Measurements from ENCODE around the gene DDTL. TPM values are rescaled to one million over a fixed set of nuclear protein-coding genes. Genes with fewer than 3 reads are reported as not detected.
"Not testable (repeated sequence)": the region's sequence is repeated elsewhere in the genome, so short reads cannot be mapped to it uniquely, and the experiment has no call there.

The DDTL gene
- total RNA-seq, 4 donors from 2014 or later: 0.67 to 9.9 (median 6.3) TPM; not detected in 1

DNA sequence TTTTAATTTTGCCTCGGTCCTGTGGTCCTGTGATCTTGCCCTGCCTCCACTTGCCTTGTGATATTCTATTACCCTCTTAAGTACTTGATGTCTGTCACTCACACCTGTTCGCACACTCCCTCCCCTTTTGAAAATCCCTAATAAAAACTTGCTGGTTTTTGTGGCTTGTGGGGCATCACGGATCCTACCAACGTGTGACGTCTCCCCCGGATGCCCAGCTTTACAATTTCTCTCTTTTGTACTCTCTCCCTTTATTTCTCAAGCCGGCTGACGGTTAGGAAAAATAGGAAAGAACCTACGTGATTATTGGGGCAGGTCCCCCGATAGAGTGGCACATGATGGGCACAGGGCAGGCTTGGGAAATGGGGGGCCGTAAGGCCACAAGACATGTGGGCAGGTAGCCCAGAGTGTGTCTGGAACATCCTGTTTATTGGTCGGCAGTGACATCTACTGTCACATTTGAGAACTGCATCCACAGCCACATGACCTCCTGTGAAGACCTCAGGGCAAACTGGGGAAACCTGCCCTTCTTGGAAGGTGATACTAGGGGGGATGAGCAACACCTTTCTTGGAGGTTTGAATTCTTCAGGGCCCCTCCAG is 10.3 kb upstream of the DDTL start:
- TF ChIP-seq, protein P1, sequence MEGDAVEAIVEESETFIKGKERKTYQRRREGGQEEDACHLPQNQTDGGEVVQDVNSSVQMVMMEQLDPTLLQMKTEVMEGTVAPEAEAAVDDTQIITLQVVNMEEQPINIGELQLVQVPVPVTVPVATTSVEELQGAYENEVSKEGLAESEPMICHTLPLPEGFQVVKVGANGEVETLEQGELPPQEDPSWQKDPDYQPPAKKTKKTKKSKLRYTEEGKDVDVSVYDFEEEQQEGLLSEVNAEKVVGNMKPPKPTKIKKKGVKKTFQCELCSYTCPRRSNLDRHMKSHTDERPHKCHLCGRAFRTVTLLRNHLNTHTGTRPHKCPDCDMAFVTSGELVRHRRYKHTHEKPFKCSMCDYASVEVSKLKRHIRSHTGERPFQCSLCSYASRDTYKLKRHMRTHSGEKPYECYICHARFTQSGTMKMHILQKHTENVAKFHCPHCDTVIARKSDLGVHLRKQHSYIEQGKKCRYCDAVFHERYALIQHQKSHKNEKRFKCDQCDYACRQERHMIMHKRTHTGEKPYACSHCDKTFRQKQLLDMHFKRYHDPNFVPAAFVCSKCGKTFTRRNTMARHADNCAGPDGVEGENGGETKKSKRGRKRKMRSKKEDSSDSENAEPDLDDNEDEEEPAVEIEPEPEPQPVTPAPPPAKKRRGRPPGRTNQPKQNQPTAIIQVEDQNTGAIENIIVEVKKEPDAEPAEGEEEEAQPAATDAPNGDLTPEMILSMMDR (IDR thresholded peaks at IDR 0.05): peak; percentile 72 to 94 (median 90)
- not testable (repeated sequence) for H3K4me3 ChIP-seq, H3K27ac ChIP-seq, H3K4me1 ChIP-seq, H3K9me3 ChIP-seq, H3K36me3 ChIP-seq, H3K27me3 ChIP-seq
- DNase-seq: peak; percentile 68 to 94 (median 82)

DNA sequence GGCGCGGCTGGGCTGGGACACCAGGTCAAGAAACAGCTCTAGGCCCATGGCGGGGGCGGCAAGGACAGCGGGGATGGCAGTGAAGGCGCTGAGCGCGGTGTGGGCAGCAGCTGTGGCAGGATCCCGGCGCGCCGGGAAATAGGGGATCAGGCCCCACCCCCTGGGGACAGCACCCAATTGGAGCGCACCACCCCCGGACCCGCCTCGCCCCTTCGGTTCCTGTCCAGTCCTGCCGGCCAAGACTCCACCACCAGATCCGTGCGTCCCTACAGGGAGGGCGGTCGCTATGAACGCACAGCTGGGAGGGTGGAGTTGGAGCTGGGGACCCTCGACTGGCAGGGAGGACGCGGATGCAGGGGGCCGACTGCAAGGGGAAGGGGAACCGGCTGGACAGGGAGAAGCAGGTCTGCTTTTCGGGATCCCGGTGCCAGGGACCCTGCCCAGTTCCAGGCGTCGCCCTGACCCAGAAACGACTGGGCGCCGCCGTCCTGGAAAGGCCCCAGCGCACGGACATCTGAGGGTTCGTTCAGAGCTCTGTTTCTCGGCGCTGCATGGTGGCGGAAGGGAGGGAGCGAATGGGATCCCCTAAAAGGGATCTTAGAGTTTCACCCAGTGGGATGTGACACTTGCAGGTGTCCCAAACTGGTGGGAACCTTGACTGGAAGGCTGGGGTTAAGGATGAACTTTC is 5.5 kb upstream of the DDTL start, which contains the start of gene GSTT2B:
Gene GSTT2B, minus strand, starts transcription at position 112 of the 688 bp plus-strand sequence. Its CDS starts 64 bp downstream, at position 48.
- H3K4me3 ChIP-seq: peak within 1 kb of the TSS in 1 of 4 donors; percentile 26
- not testable (repeated sequence) for H3K4me1 ChIP-seq, H3K27ac ChIP-seq, H3K27me3 ChIP-seq, H3K36me3 ChIP-seq, H3K9me3 ChIP-seq, DNase-seq

DNA sequence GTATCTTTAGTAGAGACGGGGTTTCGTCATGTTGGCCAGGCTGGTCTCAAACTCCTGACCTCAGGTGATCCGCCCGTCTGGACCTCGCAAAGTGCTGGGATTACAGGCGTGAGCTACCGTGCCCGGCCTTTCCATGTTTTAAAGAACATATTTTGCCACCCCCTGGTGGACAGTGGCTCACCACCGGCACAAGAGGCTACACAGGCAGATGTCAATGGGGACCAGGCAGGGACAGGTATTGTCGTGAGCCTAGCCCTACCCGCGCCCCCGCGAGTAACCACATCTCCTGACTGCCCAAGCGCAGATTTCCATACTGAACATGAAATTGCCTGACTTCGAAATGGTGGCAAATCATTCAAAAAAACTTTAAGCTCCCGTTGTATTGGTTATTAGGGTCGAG is 594 bp upstream of the DDTL start:
- H3K36me3 ChIP-seq: peaks cover 0 to 21% (median 0%) of the 10 kb centered on the region in 3 donors
- H3K27ac ChIP-seq, H3K4me1 ChIP-seq, H3K4me3 ChIP-seq, H3K9me3 ChIP-seq, H3K27me3 ChIP-seq, DNase-seq: not testable (repeated sequence)

DNA sequence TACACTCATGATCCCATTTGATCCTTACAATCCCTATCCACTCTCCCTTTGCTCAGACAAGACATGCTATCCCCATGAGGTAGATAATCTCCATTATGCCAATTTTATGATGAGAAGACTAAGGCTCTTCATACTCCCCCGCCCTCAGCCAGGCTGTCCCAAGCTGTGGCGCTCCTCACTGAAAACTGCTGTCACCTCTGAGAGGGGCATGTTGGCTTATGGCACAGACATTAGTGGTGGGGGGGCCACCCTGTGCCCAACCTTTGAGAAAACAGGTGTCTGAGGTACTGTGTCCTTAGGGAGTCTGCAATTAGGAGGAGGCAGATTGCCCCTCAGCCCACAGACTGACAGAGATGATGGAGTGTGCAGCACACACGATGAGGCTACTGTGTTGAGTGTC is 2.4 kb downstream of the DDTL start:
- H3K27ac ChIP-seq: no peak overlapping the region
- no peak for TF ChIP-seq POLR2A (IDR thresholded peaks at IDR 0.05)
- TF ChIP-seq, protein P1 (IDR thresholded peaks at IDR 0.05): no peak
- peak in 1 of 3 donors; percentile 32 for DNase-seq
- H3K9me3 ChIP-seq: no peaks in the 10 kb centered on the region
- peaks cover 0 to 7% (median 0%) of the 10 kb centered on the region in 4 donors for H3K4me1 ChIP-seq
- H3K4me3 ChIP-seq: no peak overlapping the region
- no peaks in the 10 kb centered on the region for H3K27me3 ChIP-seq
- peaks cover 0 to 29% (median 0%) of the 10 kb centered on the region in 3 donors for H3K36me3 ChIP-seq

DNA sequence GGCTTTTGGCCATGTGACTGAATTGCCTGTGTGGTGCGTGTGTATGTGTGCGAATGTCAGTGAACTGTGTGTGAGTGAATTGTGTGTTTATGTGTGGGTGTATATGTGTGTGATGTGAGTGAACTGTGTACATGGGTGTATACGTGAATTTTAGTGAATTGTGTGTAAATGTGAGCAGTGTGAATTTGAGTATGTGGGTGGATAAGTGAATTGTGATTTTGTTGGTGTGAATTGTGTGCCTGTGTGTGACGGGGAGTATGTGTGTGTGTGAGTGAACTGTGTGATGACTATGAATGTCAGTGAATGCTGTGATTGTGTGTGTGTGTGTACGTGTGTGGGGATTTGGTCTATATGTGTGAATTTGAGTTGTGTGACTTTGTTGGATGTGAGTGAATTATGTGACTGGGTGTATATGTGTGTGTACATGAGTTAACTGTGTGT is 3.5 kb downstream of the DDTL start:
- TF ChIP-seq, protein P1 (IDR thresholded peaks at IDR 0.05): no peak
- no peak for TF ChIP-seq POLR2A (IDR thresholded peaks at IDR 0.05)
- no peak overlapping the region for H3K4me3 ChIP-seq
- peaks cover 0 to 7% (median 0%) of the 10 kb centered on the region in 4 donors for H3K4me1 ChIP-seq
- H3K36me3 ChIP-seq: peaks cover 0 to 29% (median 0%) of the 10 kb centered on the region in 3 donors
- H3K9me3 ChIP-seq: no peaks in the 10 kb centered on the region
- no peak for DNase-seq
- no peak overlapping the region for H3K27ac ChIP-seq
- H3K27me3 ChIP-seq: no peaks in the 10 kb centered on the region

DNA sequence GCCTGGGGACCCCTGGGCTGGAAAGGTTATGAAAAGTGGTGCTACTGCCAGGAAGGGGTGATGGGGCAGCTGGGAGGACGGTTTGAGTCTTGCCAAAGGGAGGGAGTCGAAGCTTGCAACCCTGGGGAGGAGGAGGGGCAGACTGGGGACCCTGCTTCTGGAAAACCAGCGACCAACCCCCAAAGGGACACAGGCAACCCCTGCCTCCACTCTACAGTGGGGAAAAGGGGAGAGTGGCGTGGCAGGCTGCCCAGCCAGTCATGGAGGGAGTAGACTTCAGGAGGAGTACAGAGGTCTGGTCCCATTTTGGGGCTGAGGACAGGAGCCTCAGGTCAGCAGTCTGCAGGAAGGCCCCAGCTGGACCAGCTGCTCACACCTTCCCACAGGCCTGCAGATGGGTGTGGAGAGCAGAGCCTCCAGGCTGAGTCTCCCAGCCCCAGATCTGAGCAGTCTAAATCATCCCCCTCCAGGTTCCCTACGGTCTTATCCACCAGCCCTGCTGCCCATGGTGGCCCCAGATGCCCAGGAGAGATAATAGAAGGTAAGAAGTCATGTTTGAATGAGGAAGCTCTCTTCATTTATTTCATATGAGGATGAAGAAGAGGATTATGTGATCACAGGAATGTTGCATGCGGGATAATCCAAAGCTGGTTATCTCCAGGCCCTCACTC is 4.3 kb downstream of the DDTL start:
- Histone ChIP-seq H3K9me3 (no peaks in the 10 kb centered on the region), H3K27me3 (no peaks in the 10 kb centered on the region), H3K4me3 (no peak overlapping the region), H3K27ac (no peak overlapping the region), H3K4me1 (peaks cover 0 to 7% (median 0%) of the 10 kb centered on the region in 4 donors), H3K36me3 (peaks cover 0 to 29% (median 0%) of the 10 kb centered on the region in 3 donors)
- TF ChIP-seq, protein P1 (IDR thresholded peaks at IDR 0.05): no peak
- TF ChIP-seq POLR2A (IDR thresholded peaks at IDR 0.05): no peak
- peak in 2 of 3 donors; percentile 32 to 42 for DNase-seq

DNA sequence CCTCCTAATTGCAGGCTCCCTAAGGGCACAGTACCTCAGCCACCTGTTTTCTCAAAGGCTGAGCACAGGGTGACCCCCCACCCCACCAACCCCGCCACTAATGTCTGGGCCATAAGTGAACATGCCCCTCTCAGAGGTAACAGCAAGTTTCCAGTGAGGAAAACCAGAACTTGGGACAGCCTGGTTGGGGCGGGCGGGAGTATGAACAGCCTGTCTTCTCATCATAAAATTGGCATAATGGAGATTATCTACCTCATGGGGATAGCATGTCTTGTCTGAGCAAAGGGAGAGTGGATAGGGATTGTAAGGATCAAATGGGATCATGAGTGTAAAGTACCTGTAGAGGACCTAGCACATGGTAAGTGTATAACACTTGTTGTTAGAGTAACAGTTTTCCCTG is 5.2 kb downstream of the DDTL start:
- H3K4me1 ChIP-seq, DNase-seq, H3K27ac ChIP-seq, H3K9me3 ChIP-seq, H3K27me3 ChIP-seq, H3K4me3 ChIP-seq: not testable (repeated sequence)
- H3K36me3 ChIP-seq: peaks cover 0 to 29% (median 0%) of the 10 kb centered on the region in 3 donors

DNA sequence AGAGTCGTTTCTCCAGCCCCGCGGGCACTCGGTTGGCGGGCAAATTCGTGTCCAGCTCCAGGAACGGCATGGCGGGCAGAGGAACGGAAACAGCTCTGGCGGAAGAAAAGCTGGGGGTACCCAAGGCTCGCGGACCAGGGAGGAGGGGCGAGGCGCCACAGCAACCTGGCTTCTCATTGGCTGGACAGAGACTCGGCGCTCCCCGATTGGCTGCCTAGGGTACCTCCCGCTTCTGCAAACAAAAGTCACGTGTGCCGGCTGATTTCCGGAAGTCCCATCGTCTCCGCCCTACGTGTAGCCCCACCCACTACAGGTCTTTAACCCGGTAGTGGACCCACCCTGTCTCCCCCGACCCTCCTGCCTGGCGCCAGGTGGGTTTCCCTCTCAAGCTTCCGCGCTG is 7.7 kb downstream of the DDTL start, which contains the start of gene DDT:
Gene DDT, minus strand, starts transcription at position 97 of the 400 bp plus-strand sequence. Its CDS starts 27 bp downstream, at position 70.
- not testable (repeated sequence) for H3K4me1 ChIP-seq, H3K27ac ChIP-seq, H3K9me3 ChIP-seq, H3K4me3 ChIP-seq, DNase-seq, H3K27me3 ChIP-seq
- peaks cover 0 to 26% (median 0%) of the 10 kb centered on the region in 3 donors for H3K36me3 ChIP-seq

DNA sequence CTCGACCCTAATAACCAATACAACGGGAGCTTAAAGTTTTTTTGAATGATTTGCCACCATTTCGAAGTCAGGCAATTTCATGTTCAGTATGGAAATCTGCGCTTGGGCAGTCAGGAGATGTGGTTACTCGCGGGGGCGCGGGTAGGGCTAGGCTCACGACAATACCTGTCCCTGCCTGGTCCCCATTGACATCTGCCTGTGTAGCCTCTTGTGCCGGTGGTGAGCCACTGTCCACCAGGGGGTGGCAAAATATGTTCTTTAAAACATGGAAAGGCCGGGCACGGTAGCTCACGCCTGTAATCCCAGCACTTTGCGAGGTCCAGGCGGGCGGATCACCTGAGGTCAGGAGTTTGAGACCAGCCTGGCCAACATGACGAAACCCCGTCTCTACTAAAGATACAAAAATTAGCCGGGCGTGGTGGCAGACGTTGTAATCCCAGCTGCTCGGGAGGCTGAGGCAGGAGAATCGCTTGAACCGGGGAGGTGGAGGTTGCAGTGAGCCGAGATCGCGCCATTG is 8.2 kb downstream of the DDTL start:
- H3K27ac ChIP-seq: not testable (repeated sequence)

More for the DNA sequence above, 8.2 kb downstream of the DDTL start:
- H3K4me3 ChIP-seq, H3K27me3 ChIP-seq, H3K4me1 ChIP-seq, H3K9me3 ChIP-seq: not testable (repeated sequence)
- DNase-seq: peak in 1 of 3 donors; percentile 44
- H3K36me3 ChIP-seq: peaks cover 0 to 21% (median 0%) of the 10 kb centered on the region in 3 donors
